PFSK-1 (cell line): ENCODE results near the gene BCAS3.

Experiments used
- FOXP2 ChIP-seq: optimal IDR thresholded peaks from 2 replicates; pipeline ENCODE3; 2011; ENCODE audit warnings: borderline replicate concordance, control low read depth, inconsistent platforms; ENCODE audit not compliant: insufficient read depth; ENCODE audit errors: extremely low read length, extremely low read depth
- POLR2AphosphoS5 ChIP-seq: IDR thresholded peaks from 2 replicates; pipeline ENCODE4 v1.6.1; 2012; ENCODE audit warnings: low read depth, mild to moderate bottlenecking, control low read depth, low read length, moderate library complexity
- SIN3A ChIP-seq: IDR thresholded peaks from 2 replicates; pipeline ENCODE4 v1.6.1; 2012; ENCODE audit warnings: mild to moderate bottlenecking, low read length, moderate library complexity, borderline replicate concordance; ENCODE audit not compliant: insufficient read depth
- TAF1 ChIP-seq: IDR thresholded peaks from 2 replicates; pipeline ENCODE4 v1.6.1; 2012; ENCODE audit warnings: low read length, control low read depth, borderline replicate concordance; ENCODE audit not compliant: insufficient read depth
- TF ChIP-seq, protein P1 (sequence below), 2 experiments: IDR thresholded peaks; 2 replicates each; pipeline versions ENCODE4 v1.6.1 to v1.8.0; 2011 to 2012; ENCODE audit warnings: low read depth in 2 of 2, low read length in 2 of 2, control low read depth in 1 of 2, inconsistent platforms in 1 of 2, mild to moderate bottlenecking in 1 of 2, moderate library complexity in 1 of 2; ENCODE audit not compliant: insufficient read depth in 1 of 2

The BCAS3 gene

GRCh38 chr17:61400066-61400716 is 722.5 kb downstream of the BCAS3 start:
- no peak for TF ChIP-seq TAF1
- no peak for TF ChIP-seq SIN3A
- no peak for TF ChIP-seq FOXP2
- TF ChIP-seq, protein P1, sequence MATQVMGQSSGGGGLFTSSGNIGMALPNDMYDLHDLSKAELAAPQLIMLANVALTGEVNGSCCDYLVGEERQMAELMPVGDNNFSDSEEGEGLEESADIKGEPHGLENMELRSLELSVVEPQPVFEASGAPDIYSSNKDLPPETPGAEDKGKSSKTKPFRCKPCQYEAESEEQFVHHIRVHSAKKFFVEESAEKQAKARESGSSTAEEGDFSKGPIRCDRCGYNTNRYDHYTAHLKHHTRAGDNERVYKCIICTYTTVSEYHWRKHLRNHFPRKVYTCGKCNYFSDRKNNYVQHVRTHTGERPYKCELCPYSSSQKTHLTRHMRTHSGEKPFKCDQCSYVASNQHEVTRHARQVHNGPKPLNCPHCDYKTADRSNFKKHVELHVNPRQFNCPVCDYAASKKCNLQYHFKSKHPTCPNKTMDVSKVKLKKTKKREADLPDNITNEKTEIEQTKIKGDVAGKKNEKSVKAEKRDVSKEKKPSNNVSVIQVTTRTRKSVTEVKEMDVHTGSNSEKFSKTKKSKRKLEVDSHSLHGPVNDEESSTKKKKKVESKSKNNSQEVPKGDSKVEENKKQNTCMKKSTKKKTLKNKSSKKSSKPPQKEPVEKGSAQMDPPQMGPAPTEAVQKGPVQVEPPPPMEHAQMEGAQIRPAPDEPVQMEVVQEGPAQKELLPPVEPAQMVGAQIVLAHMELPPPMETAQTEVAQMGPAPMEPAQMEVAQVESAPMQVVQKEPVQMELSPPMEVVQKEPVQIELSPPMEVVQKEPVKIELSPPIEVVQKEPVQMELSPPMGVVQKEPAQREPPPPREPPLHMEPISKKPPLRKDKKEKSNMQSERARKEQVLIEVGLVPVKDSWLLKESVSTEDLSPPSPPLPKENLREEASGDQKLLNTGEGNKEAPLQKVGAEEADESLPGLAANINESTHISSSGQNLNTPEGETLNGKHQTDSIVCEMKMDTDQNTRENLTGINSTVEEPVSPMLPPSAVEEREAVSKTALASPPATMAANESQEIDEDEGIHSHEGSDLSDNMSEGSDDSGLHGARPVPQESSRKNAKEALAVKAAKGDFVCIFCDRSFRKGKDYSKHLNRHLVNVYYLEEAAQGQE (IDR thresholded peaks at IDR 0.05; ENCODE audit: insufficient read depth in 1 of 2, low read depth in 2 of 2, low read length in 2 of 2) = no peak
- no peak for TF ChIP-seq POLR2AphosphoS5

- TF ChIP-seq, protein P1 (IDR thresholded peaks at IDR 0.05; ENCODE audit: insufficient read depth in 1 of 2, low read depth in 2 of 2, low read length in 2 of 2) = no peak
- TF ChIP-seq SIN3A (no peak), POLR2AphosphoS5 (no peak), FOXP2 (no peak), TAF1 (no peak)
Observed at GRCh38 chr17:61400717-61401388, 723.2 kb downstream of the BCAS3 start.

DNA sequence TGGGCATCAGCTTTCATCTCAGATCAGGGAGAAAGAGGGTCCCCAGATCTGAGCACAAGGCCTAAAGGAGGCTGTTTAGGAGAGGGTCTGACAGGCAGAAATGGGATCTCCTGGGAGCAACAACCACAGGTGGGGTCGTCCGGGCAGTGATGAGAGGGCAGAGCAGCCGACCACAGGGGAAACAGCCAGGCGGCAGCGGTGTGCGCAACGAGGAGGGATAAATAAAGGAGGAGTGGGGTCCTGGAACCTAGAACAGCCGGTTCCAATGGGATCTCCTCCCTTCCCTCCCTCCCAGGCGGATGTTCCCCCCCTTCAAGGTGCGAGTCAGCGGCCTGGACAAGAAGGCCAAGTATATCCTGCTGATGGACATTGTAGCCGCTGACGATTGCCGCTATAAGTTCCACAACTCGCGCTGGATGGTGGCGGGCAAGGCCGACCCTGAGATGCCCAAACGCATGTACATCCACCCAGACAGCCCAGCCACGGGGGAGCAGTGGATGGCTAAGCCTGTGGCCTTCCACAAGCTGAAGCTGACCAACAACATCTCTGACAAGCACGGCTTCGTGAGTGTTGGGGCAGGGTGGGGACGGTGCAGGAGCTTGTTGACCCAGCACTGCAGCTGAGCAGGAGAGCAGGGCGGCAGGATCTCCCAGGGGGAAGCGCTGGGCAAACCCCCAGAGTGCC is 723.9 kb downstream of the BCAS3 start:
- TF ChIP-seq TAF1 (no peak), SIN3A (no peak), FOXP2 (no peak), POLR2AphosphoS5 (no peak)
- TF ChIP-seq, protein P1 (IDR thresholded peaks at IDR 0.05; ENCODE audit: insufficient read depth in 1 of 2, low read depth in 2 of 2, low read length in 2 of 2) = no peak

DNA sequence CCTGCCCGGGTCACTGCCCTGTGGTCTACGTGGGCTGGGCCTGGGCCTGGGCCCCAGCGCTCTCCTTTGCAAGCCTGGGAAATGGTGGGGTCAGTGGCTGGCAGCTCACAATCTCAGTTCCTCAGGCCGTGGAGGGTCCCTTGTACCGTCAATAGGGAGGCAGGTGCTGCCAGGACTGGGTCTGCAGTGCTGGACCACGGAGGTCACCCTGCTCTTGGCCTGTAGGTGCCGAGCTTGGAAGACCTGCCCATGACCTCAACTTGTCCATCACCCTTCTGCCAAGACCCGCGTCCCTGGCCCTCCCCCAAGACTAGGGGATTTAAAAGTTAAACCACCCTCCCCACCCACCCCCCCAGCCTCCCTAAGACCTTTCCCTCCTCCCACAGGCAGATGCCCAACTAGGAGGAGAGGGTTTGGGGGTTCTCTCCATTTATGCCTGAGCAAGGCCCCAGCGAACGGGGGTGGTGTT is 724.5 kb downstream of the BCAS3 start:
- TF ChIP-seq SIN3A (no peak), POLR2AphosphoS5 (no peak), FOXP2 (no peak), TAF1 (no peak)
- TF ChIP-seq, protein P1 (IDR thresholded peaks at IDR 0.05; ENCODE audit: insufficient read depth in 1 of 2, low read depth in 2 of 2, low read length in 2 of 2) = no peak
